C4-2B (cell line): Measurements from ENCODE around the gene KLK15.
A peak's percentile ranks its signal among the peaks of the same experiment; 100 is the strongest.

ENCODE experiments used
- H3K27ac ChIP-seq: fragments of 450-650 bp; 2 replicates; pipeline ENCODE4 v1.5.1; 2017
- CTCF ChIP-seq: fragments of 450-650 bp; conservative IDR thresholded peaks from 2 replicates; pipeline ENCODE4 v1.5.1; 2017; ENCODE audit warnings: mild to moderate bottlenecking
- ZFX ChIP-seq: fragments of 450-650 bp; IDR thresholded peaks from 2 replicates; pipeline ENCODE4 v1.6.1; 2017

Gene KLK15

GRCh38 chr19:50874211-50874610, 40.8 kb upstream of the KLK15 start:
- TF ChIP-seq ZFX (no peak), CTCF (no peak)
- H3K27ac ChIP-seq: peak overlapping the region; percentile 100

DNA sequence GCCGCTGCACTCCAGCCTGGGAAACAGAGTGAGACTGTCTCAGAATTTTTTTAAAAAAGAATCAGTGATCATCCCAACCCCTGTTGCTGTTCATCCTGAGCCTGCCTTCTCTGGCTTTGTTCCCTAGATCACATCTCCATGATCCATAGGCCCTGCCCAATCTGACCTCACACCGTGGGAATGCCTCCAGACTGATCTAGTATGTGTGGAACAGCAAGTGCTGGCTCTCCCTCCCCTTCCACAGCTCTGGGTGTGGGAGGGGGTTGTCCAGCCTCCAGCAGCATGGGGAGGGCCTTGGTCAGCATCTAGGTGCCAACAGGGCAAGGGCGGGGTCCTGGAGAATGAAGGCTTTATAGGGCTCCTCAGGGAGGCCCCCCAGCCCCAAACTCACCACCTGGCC, 39.7 kb upstream of the KLK15 start, which contains the start of gene KLK2:
Gene KLK2 (plus strand): TSS at position 384 of the 400 bp plus-strand sequence. CDS start 35 bp downstream, outside the sequence.
- peak within 1 kb of the TSS; percentile 100 for H3K27ac ChIP-seq
- TF ChIP-seq ZFX (no peak), CTCF (no peak)

GRCh38 chr19:50870417-50871089, 37.2 kb upstream of the KLK15 start:
- TF ChIP-seq ZFX (no peak), CTCF (no peak)
- H3K27ac ChIP-seq: peak overlapping the region; percentile 100

DNA sequence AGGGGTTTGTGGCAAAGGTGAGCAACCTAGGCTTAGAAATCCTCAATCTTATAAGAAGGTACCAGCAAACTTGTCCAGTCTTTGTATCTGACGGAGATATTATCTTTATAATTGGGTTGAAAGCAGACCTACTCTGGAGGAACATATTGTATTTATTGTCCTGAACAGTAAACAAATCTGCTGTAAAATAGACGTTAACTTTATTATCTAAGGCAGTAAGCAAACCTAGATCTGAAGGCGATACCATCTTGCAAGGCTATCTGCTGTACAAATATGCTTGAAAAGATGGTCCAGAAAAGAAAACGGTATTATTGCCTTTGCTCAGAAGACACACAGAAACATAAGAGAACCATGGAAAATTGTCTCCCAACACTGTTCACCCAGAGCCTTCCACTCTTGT, 36.1 kb upstream of the KLK15 start:
- TF ChIP-seq CTCF (no peak), ZFX (no peak)
- peak overlapping the region; percentile 100 for H3K27ac ChIP-seq

GRCh38 chr19:50861496-50862286, 28.3 kb upstream of the KLK15 start:
- TF ChIP-seq ZFX: no peak
- no peak for TF ChIP-seq CTCF
- H3K27ac ChIP-seq: peak overlapping the region; percentile 100

GRCh38 chr19:50861010-50861409, 27.6 kb upstream of the KLK15 start:
- H3K27ac ChIP-seq: peak overlapping the region; percentile 100
- TF ChIP-seq CTCF: no peak
- no peak for TF ChIP-seq ZFX

- TF ChIP-seq CTCF: no peak
- no peak for TF ChIP-seq ZFX
- H3K27ac ChIP-seq: peak overlapping the region; percentile 100
Measured at GRCh38 chr19:50859849-50860248, 26.5 kb upstream of the KLK15 start.
